GM21447 (cell line): Measurements from ENCODE around the gene RP9.
A peak's percentile ranks its signal among the peaks of the same experiment; 100 is the strongest.
"Not testable (repeated sequence)": the region's sequence is repeated elsewhere in the genome, so short reads cannot be mapped to it uniquely, and the experiment has no call there.

Experiments
- ATAC-seq: cut with Tn5 transposase; IDR thresholded peaks from one replicate; pipeline ENCODE4 v1.9.1; 2021; ENCODE audit not compliant: unreplicated experiment

RP9 gene

GRCh38 chr7:33107136-33108066 lies 1.8 kb downstream of the RP9 start:
- ATAC-seq, result peak; percentile 54

DNA sequence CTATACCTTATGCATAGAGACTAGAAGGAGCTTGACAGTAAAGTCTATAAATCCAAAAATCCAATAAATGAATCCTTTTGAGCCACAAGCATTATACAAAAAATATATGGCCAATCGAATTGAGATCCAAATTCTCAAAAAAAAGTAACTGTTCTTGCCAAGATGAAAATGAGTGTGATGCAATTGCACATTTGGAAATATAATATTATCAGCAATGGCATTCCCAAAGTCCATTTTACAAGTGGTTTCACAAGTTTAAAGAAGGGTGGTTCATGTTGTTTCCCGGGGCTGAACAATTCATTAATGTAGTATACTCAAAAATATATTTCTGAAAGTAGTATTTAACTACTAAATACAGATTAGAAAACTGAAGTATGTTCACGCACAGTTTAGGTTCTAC lies 7.3 kb downstream of the RP9 start:
- no peak for ATAC-seq

GRCh38 chr7:33100770-33101169 lies 8.4 kb downstream of the RP9 start:
- no peak for ATAC-seq

GRCh38 chr7:33099154-33099940 lies 9.9 kb downstream of the RP9 start:
- no peak for ATAC-seq

- not testable (repeated sequence) for ATAC-seq
These were observed 14.4 kb downstream of the RP9 start for GRCh38 chr7:33094745-33095275.

- no peak for ATAC-seq
These were observed 15.9 kb downstream of the RP9 start for GRCh38 chr7:33093266-33093665.

DNA sequence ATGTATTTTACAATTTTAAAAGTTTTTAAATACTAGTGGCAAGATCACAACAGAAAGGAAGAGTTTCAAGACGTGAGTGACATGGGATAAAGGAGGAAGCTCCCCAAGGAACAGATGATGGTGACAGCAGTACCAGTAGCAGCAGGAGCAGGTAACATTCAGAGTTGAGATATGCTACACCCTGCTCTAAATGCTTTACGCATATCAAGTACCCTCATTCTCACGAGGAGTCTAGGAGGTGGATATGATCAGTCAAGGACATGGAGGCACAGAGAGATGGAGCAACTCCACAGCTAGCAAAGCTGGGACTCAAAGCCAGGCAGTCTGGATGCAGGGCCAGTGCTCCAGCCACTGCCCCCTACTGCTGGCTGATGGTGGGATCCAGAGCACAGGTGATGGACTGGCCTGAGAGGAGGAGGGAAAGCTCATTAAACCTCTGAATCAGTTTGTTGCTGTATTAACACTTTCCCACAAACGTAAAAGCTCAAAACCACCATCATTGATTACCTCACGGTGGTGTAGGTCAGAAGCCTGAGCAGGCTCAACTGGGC lies 17.5 kb downstream of the RP9 start:
- ATAC-seq, result no peak

- no peak for ATAC-seq
These were observed 18.1 kb downstream of the RP9 start for GRCh38 chr7:33091111-33091531.

- no peak for ATAC-seq
These were observed 20.1 kb downstream of the RP9 start for GRCh38 chr7:33089142-33089541.

DNA sequence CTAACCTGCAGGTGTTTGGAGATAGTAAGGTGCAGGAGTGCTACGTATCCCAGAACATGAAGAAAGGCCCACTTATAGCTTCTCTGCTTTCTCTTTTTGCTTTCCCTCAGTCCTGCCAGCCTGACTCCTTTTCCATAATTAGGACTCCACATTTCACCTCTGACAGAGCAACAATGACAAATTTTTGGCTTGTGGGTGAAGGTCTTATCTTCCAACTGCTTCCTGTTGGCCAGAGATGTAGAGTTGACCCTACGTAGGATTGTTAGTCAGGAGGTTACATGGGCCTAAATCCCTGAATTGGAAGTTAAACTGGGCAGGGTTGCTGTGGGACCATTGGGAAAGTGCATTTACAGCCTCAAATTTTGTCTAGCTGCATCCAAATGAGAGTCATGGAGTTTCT lies 21.3 kb downstream of the RP9 start:
- ATAC-seq, result no peak

- no peak for ATAC-seq
These were observed 21.8 kb downstream of the RP9 start for GRCh38 chr7:33087356-33087755.

- ATAC-seq, result no peak
These were observed 29.2 kb downstream of the RP9 start for GRCh38 chr7:33079763-33080690.

GRCh38 chr7:33079096-33079495 lies 30.1 kb downstream of the RP9 start:
- ATAC-seq, result no peak

DNA sequence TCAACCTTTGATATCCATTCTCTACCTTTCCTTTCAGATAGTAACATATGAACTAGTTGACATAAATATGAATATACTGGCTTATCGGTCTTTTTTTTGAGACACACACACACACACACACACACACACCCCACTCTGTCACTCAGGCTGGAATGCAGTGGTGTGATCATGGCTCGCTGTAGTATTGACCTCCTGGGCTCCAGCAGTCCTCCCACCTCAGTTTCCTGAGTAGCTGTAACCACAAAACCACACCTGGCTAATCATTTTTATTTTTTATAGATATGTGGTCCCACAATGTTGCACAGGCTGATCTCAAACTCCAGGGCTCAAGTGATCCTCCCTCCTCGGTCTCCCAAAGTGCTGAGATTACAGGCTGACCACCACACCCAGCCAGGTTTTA lies 32.5 kb downstream of the RP9 start:
- peak; percentile 84 for ATAC-seq

DNA sequence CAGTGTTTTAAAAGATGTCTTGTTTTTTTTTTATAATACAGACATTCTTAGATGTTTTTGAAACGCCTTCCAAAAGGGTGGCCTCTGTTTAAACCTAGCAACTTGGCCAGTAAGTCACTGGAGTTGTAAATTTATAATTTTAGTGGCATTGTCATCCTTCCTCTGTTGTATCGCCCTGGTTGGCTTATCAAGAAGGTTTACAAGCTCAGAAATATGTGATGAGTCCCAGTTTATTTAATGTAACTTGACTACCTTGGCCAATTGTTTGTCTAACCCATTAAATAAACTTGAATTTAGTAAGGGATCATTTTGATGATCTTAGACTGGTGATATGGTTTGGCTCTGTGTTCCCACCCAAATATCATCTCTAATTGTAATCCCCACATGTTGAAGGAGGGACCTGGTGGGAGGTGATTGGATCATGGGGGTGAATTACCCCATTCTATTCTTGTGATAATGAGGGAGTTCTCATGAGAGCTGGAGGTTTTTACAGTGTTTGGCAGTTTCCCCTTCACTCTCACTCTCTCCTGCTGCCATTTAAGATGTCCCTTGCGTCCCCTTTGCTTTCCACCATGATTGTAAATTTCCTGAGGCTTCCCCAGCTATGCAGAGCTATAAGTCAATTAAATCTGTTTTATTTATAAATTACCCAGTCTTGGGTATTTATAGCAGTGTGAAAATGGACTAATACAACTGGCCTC lies 33.2 kb downstream of the RP9 start:
- no peak for ATAC-seq

GRCh38 chr7:33073243-33073642 lies 36.0 kb downstream of the RP9 start:
- ATAC-seq, result no peak

- ATAC-seq, result no peak
These were observed 36.7 kb downstream of the RP9 start for GRCh38 chr7:33072471-33072870.

DNA sequence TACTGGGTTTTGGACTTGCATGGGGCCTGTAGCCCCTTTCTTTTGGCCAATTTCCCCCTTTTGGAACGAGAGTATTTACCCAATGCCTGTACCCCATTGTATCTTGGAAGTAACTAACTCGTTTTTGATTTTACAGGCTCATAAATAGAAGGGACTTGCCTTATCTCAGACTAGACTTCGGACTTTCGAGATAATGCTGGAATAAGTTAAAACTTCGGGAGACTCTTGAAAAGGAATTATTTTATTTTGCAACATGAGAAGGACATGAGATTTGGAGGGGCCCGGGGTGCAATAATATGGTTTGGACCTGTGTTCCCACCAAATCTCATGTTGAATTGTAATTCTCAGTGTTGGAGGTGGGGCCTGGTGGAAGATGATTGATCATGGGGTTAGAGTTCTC lies 38.4 kb downstream of the RP9 start:
- no peak for ATAC-seq

DNA sequence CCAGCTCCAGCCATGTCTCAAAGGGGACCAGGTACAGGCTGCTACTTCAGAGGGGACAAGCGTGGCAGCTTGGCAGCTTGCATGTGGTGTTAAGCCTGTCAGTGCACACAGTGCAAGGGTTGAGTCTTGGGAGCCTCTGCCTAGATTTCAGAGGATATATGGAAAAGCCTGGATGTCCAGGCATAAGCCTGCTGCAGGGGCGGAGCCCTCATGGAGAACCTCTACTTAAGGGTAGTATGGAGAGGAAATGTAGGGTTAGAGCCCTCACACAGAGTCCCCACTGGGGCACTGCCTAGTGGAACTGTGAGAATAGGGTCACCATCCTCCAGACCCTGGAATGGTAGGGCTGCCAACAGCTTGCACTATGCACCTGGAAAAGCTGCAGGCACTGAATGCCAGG lies 38.9 kb downstream of the RP9 start:
- ATAC-seq, result no peak

DNA sequence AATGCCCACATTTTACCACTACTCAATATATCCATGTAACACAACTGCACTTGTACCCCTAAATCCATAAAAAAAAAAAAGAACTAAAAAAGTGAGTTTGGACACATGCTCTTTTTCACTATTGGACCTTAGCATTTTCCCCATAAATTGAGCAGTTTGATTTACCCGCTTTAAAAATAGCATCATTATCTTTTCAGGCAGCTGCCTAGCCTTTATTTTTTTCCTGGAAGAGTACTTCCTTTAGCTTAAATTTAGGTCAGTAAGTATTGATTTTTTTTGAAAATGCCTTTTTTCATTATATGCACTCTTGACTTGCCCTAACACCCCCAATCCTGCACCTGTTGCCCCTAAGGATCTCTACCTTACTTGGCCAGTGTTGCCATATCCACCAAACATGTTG lies 41.3 kb downstream of the RP9 start:
- ATAC-seq, result no peak
